PFSK-1 (cell line): Measurements from ENCODE around the gene NUDT13.

Experiments used
- POLR2AphosphoS5 ChIP-seq: IDR thresholded peaks from 2 replicates; pipeline ENCODE4 v1.6.1; 2012; ENCODE audit warnings: low read depth, mild to moderate bottlenecking, control low read depth, low read length, moderate library complexity
- TF ChIP-seq, protein P1 (sequence below), 2 experiments: IDR thresholded peaks; 2 replicates each; pipeline versions ENCODE4 v1.6.1 to v1.8.0; 2011 to 2012; ENCODE audit warnings: low read depth in 2 of 2, low read length in 2 of 2, control low read depth in 1 of 2, inconsistent platforms in 1 of 2, mild to moderate bottlenecking in 1 of 2, moderate library complexity in 1 of 2; ENCODE audit not compliant: insufficient read depth in 1 of 2

DNA sequence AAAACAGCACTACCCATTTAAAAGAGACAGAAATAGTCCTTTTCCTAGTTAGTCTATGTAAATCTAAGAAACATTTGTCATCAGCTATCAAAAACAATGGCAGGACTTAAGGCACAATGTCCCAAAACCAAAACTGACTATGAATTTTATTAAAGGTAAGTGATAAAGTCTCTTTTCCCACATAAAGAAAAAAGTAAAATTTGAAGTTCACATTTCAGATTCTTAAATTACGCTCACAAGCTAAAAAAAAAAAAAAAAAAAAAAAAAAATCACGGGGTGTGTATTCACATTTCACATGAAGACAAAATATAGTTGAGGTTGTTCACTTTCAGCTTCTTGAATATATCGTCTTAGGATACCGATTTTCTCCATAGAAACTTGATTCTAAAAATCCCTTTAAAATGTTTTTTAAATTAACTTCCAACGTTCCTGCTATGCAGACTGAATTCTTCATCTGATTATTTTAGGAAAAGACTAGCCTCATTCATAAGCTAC lies 15.2 kb upstream of the NUDT13 start:
- TF ChIP-seq, protein P1, sequence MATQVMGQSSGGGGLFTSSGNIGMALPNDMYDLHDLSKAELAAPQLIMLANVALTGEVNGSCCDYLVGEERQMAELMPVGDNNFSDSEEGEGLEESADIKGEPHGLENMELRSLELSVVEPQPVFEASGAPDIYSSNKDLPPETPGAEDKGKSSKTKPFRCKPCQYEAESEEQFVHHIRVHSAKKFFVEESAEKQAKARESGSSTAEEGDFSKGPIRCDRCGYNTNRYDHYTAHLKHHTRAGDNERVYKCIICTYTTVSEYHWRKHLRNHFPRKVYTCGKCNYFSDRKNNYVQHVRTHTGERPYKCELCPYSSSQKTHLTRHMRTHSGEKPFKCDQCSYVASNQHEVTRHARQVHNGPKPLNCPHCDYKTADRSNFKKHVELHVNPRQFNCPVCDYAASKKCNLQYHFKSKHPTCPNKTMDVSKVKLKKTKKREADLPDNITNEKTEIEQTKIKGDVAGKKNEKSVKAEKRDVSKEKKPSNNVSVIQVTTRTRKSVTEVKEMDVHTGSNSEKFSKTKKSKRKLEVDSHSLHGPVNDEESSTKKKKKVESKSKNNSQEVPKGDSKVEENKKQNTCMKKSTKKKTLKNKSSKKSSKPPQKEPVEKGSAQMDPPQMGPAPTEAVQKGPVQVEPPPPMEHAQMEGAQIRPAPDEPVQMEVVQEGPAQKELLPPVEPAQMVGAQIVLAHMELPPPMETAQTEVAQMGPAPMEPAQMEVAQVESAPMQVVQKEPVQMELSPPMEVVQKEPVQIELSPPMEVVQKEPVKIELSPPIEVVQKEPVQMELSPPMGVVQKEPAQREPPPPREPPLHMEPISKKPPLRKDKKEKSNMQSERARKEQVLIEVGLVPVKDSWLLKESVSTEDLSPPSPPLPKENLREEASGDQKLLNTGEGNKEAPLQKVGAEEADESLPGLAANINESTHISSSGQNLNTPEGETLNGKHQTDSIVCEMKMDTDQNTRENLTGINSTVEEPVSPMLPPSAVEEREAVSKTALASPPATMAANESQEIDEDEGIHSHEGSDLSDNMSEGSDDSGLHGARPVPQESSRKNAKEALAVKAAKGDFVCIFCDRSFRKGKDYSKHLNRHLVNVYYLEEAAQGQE (IDR thresholded peaks at IDR 0.05; ENCODE audit: insufficient read depth in 1 of 2, low read depth in 2 of 2, low read length in 2 of 2): no peak
- no peak for TF ChIP-seq POLR2AphosphoS5
